Measurements from ENCODE around the gene WIPF1. TPM values are rescaled to one million over a fixed set of nuclear protein-coding genes. Genes with fewer than 3 reads are reported as not detected.

WIPF1 gene
- total and polyA plus RNA-seq, 8 donors = 30.7 to 117 (median 33.4) TPM

DNA sequence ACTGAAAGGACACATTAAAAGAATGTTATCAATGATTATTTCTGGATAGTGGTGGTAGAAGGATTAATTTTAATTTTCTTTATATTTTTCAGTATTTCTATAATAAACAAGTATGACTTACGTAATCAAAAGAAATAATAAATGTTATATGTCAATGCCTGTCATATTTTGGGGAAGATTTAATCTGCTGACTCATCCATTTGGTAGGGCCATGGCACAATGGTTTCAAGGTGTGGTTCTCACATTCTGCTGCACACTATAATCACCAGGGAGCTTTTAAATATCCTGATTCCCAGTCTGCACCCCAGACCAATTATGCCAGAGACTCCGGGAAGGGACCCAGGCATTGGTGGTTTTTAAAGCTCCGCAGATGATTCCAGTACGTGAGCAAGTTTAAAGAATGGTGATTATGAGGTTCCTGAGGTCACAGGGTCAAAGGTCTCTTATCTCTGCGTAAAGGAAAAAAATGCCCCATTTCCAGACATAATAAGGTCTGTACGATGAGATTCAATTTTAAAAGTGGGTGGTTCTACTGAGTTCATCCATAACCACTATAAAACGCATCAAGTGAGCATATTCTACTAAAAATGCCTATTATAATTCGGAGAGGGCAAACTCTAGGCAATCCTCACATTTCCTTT, 27.2 kb downstream of the WIPF1 start:
- DNase-seq (no peak), ATAC-seq (no peak)
- peaks cover 0 to 35% of the 10 kb centered on the region in 2 donors for H3K4me1 ChIP-seq
- no peaks in the 10 kb centered on the region for H3K27me3 ChIP-seq
- peaks cover 0 to 90% of the 10 kb centered on the region in 2 donors for H3K36me3 ChIP-seq
- H3K4me3 ChIP-seq = no peak overlapping the region
- TF ChIP-seq, protein P1, sequence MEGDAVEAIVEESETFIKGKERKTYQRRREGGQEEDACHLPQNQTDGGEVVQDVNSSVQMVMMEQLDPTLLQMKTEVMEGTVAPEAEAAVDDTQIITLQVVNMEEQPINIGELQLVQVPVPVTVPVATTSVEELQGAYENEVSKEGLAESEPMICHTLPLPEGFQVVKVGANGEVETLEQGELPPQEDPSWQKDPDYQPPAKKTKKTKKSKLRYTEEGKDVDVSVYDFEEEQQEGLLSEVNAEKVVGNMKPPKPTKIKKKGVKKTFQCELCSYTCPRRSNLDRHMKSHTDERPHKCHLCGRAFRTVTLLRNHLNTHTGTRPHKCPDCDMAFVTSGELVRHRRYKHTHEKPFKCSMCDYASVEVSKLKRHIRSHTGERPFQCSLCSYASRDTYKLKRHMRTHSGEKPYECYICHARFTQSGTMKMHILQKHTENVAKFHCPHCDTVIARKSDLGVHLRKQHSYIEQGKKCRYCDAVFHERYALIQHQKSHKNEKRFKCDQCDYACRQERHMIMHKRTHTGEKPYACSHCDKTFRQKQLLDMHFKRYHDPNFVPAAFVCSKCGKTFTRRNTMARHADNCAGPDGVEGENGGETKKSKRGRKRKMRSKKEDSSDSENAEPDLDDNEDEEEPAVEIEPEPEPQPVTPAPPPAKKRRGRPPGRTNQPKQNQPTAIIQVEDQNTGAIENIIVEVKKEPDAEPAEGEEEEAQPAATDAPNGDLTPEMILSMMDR (IDR thresholded peaks at IDR 0.05) = no peak
- H3K9me3 ChIP-seq = no peaks in the 10 kb centered on the region
- no peak overlapping the region for H3K27ac ChIP-seq
- intact Hi-C loops (cut with DNase I) = no loop called here

- intact Hi-C loops (cut with DNase I) = no loop called here
- peaks cover 0 to 90% of the 10 kb centered on the region in 2 donors for H3K36me3 ChIP-seq
- H3K27me3 ChIP-seq = no peaks in the 10 kb centered on the region
- TF ChIP-seq, protein P1 (IDR thresholded peaks at IDR 0.05) = no peak
- H3K27ac ChIP-seq = no peak overlapping the region
- no peak for DNase-seq
- ATAC-seq = no peak
- H3K9me3 ChIP-seq = no peaks in the 10 kb centered on the region
- peaks cover 0 to 32% of the 10 kb centered on the region in 2 donors for H3K4me1 ChIP-seq
- H3K4me3 ChIP-seq = no peak overlapping the region
Observed at GRCh38 chr2:174569678-174570077, 27.9 kb downstream of the WIPF1 start.

GRCh38 chr2:174568425-174568824, 29.2 kb downstream of the WIPF1 start:
- no peak for ATAC-seq
- Histone ChIP-seq H3K4me1 (peaks cover 0 to 19% of the 10 kb centered on the region in 2 donors), H3K36me3 (peaks cover 0 to 96% of the 10 kb centered on the region in 2 donors), H3K4me3 (no peak overlapping the region), H3K27ac (no peak overlapping the region), H3K9me3 (no peaks in the 10 kb centered on the region), H3K27me3 (no peaks in the 10 kb centered on the region)
- TF ChIP-seq, protein P1 (IDR thresholded peaks at IDR 0.05) = no peak
- intact Hi-C loops (cut with DNase I) = no loop called here
- no peak for DNase-seq

DNA sequence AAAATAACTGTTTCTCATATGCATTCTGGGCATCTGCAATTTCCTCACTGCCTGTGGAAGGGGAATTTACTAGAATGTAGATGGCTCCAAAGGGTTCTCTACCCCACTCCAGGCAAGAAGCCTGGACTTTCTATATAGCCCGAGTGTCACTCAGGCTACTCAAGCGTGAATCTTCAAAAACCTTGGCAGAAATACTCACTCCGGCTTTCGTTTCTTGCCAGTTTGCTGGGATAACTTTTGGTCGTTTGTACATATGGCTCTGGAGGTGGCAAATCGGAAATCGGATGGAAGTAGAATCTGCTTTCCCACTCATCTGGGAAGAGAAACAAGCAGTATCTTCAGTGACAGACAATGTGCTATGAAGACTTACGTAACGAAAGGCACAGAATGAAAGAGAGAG, 30.7 kb downstream of the WIPF1 start:
- TF ChIP-seq, protein P1 (IDR thresholded peaks at IDR 0.05) = no peak
- no peak for ATAC-seq
- intact Hi-C loops (cut with DNase I) = no loop called here
- Histone ChIP-seq H3K27me3 (no peaks in the 10 kb centered on the region), H3K4me1 (peaks cover 0 to 10% of the 10 kb centered on the region in 2 donors), H3K27ac (no peak overlapping the region), H3K36me3 (peaks cover 0 to 97% of the 10 kb centered on the region in 2 donors), H3K4me3 (no peak overlapping the region), H3K9me3 (no peaks in the 10 kb centered on the region)
- no peak for DNase-seq

GRCh38 chr2:174563530-174564282, 33.9 kb downstream of the WIPF1 start:
- DNase-seq (no peak), ATAC-seq (no peak)
- intact Hi-C loops (cut with DNase I) = no loop called here
- H3K27ac ChIP-seq = no peak overlapping the region
- H3K9me3 ChIP-seq = no peaks in the 10 kb centered on the region
- H3K4me1 ChIP-seq = peaks cover 0 to 4% of the 10 kb centered on the region in 2 donors
- TF ChIP-seq, protein P1 (IDR thresholded peaks at IDR 0.05) = no peak
- no peak overlapping the region for H3K4me3 ChIP-seq
- H3K36me3 ChIP-seq = peaks cover 0 to 92% of the 10 kb centered on the region in 2 donors
- no peaks in the 10 kb centered on the region for H3K27me3 ChIP-seq
